Esophagus (tissue), 2 donors: ENCODE data around the gene FTCD. TPM values are rescaled to one million over a fixed set of nuclear protein-coding genes. Genes with fewer than 3 reads are reported as not detected.

ENCODE experiments used
- H3K27ac ChIP-seq, 2 donors: one replicate each; pipeline ENCODE4 v1.5.1; 2013; ENCODE audit warnings: low read depth in 2 of 2, mild to moderate bottlenecking in 2 of 2, inconsistent platforms in 1 of 2, low read length in 1 of 2, moderate library complexity in 1 of 2
- H3K27me3 ChIP-seq, 2 donors: one replicate each; pipeline ENCODE4 v1.6.1; 2013; ENCODE audit warnings: low read length in 2 of 2, control low read depth in 1 of 2, mild to moderate bottlenecking in 1 of 2; ENCODE audit not compliant: insufficient read depth in 2 of 2, control insufficient read depth in 1 of 2
- H3K36me3 ChIP-seq, 2 donors: one replicate each; pipeline ENCODE4 v1.6.1; 2013; ENCODE audit warnings: low read length in 1 of 2; ENCODE audit not compliant: control insufficient read depth in 2 of 2, insufficient read depth in 2 of 2
- H3K4me1 ChIP-seq, 2 donors: one replicate each; pipeline ENCODE4 v1.6.1; 2013; ENCODE audit warnings: low read length in 1 of 2; ENCODE audit not compliant: control insufficient read depth in 2 of 2, insufficient read depth in 2 of 2
- H3K4me3 ChIP-seq, 2 donors: one replicate each; pipeline ENCODE4 v1.5.1; 2013; ENCODE audit warnings: low read length in 2 of 2, mild to moderate bottlenecking in 2 of 2, low read depth in 1 of 2, moderate library complexity in 1 of 2
- H3K9me3 ChIP-seq, 2 donors: one replicate each; pipeline ENCODE4 v1.6.1; 2013; ENCODE audit warnings: mild to moderate bottlenecking in 2 of 2, low read depth in 1 of 2, low read length in 1 of 2, moderate library complexity in 1 of 2; ENCODE audit not compliant: control insufficient read depth in 2 of 2, insufficient read depth in 1 of 2
- WGBS, 2 donors: extraction: QIAGEN DNeasy Blood & Tissue Kit; methylation state at CpG; one replicate each; pipeline ENCODE4 v1.1.7; 2013; 5-methylcytosine and 5-hydroxymethylcytosine counted together
- polyA plus RNA-seq, 2 donors: library from polyadenylated mRNA; stranded (reverse); fragments of 200-250 nt; gene quantifications; one replicate each; pipeline ENCODE4 v1.2.3, GENCODE V29; 2013
- donor health status: healthy with polysubstance abuse.
- donor health status: Bipolar disorder and iron deficiency.

The FTCD gene
- polyA plus RNA-seq, 2 donors: 0.33 to 0.39 TPM

DNA sequence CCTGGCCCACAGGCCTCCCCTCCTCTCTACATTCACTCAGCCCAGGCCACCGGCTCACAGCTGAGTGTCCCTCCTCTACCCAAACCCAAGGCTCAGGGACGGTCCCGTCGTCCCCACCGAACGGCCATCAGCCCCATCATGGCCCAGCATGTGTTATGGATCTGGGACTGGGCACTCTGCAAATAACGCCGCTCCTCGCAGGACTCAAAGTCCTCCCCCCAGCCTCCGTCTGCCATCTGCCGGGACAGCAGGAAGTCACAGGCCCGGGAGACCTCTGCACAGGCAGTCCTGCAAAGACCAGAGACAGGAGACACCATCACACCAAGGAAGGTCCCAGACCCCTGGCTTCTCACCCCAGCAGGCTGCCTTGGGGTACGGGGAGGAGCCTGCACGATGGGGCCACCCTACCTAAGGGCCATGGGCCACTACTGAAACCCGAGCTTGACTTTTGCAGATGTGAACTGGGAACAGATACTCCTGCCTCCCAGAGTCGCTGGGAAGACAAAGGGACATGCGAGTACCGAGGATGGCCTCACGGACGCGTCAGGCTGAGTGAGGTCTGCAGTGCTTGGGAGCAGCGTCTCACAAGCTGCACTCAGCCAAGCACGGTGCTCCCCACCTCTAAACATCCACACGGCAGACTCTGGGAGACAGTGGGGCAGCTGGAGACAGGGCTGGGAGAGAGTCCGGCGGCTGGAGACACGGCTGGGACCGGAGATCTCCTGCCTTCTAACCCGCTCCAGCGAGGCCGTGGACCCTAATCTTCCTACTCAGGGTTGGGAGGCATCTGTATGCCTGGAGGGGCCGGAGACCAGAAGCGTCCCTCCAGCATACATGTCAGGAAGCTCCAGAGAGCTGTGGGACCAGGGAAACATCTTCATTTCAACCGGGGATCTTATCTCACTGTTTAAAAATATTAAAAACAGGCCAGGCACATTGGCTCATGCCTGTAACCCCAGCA is 39.3 kb upstream of the FTCD start:
- WGBS, 2 donors: 92 to 96% methylated on average over 34 of the region's 34 CpGs
- no peak overlapping the region for H3K4me3 ChIP-seq
- H3K4me1 ChIP-seq: peaks cover 0 to 4% of the 10 kb centered on the region in 2 donors
- H3K27ac ChIP-seq: no peak overlapping the region
- no peaks in the 10 kb centered on the region for H3K27me3 ChIP-seq
- H3K36me3 ChIP-seq: peaks cover 5 to 54% of the 10 kb centered on the region in 2 donors
- peaks cover 0 to 1% of the 10 kb centered on the region in 2 donors for H3K9me3 ChIP-seq

- peaks cover 5 to 57% of the 10 kb centered on the region in 2 donors for H3K36me3 ChIP-seq
- H3K4me3 ChIP-seq: no peak overlapping the region
- H3K27me3 ChIP-seq: no peaks in the 10 kb centered on the region
- H3K27ac ChIP-seq: no peak overlapping the region
- H3K9me3 ChIP-seq: no peaks in the 10 kb centered on the region
- WGBS, 2 donors: 95 to 98% methylated on average over 10 of the region's 10 CpGs
- H3K4me1 ChIP-seq: peaks cover 3 to 4% of the 10 kb centered on the region in 2 donors
These were observed 38.5 kb upstream of the FTCD start for GRCh38 chr21:46193829-46194373.

GRCh38 chr21:46191686-46192575 is 36.6 kb upstream of the FTCD start:
- no peaks in the 10 kb centered on the region for H3K27me3 ChIP-seq
- 93 to 95% methylated on average over 20 of the region's 20 CpGs for WGBS, 2 donors
- peaks cover 5 to 59% of the 10 kb centered on the region in 2 donors for H3K36me3 ChIP-seq
- no peaks in the 10 kb centered on the region for H3K9me3 ChIP-seq
- no peak overlapping the region for H3K4me3 ChIP-seq
- no peak overlapping the region for H3K27ac ChIP-seq
- H3K4me1 ChIP-seq: peaks cover 4 to 5% of the 10 kb centered on the region in 2 donors

DNA sequence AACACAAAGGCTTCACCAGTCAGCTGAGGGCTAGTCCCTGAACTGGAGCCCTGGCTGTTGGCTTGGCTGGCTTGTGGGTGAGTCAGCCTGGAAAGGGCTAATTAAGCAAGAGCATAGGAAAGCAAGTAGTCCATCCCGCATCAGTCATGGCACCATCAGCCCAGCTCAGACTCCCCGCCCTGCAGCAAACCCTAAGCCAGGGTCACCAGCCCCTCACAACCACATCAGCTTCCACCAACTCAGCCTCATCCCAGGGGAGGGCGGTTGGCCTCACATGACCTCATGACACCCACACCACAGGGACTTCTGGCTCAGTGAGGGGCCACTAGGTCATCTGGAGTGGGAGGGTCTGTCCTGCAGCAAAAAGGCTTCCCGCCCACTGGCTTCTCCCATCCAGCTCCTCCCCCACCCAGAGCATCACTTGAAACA is 35.9 kb upstream of the FTCD start:
- no peaks in the 10 kb centered on the region for H3K27me3 ChIP-seq
- no peak overlapping the region for H3K4me3 ChIP-seq
- H3K9me3 ChIP-seq: no peaks in the 10 kb centered on the region
- H3K4me1 ChIP-seq: peaks cover 4 to 5% of the 10 kb centered on the region in 2 donors
- H3K36me3 ChIP-seq: peaks cover 5 to 52% of the 10 kb centered on the region in 2 donors
- 77 to 85% methylated on average over 4 of the region's 4 CpGs for WGBS, 2 donors
- no peak overlapping the region for H3K27ac ChIP-seq

- Histone ChIP-seq H3K9me3 (no peaks in the 10 kb centered on the region), H3K4me3 (no peak overlapping the region), H3K36me3 (peaks cover 5 to 47% of the 10 kb centered on the region in 2 donors), H3K4me1 (peaks cover 4 to 5% of the 10 kb centered on the region in 2 donors), H3K27me3 (no peaks in the 10 kb centered on the region), H3K27ac (peak overlapping the region in 1 of 2 donors; percentile 15)
- 91 to 94% methylated on average over 15 of the region's 15 CpGs for WGBS, 2 donors
These were observed 35.2 kb upstream of the FTCD start for GRCh38 chr21:46190491-46191131.

DNA sequence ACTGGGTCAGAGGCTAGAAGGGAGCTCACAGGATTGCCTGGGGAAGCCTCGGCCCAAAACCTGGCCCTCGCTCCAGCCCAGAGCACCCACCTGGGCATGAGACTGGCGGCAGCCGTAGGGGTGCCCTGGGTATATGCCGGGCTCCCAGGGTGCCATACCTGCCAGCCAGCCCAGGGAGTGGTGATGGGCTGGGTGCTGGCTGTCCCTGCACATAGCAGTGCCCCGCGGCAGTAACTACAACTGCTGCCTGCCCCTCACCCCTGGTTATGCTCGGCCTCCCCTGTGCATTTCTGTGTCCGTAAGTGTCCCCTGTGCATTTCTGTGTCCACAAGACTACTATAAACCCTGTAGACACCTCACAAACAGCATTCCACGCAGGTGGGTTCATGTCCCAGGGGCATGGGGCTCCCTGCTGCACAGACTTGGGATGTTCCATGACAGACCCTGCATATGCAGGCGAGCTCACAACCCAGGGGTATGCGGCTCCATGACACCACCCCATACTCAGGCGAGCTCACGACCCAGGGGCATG is 34.6 kb upstream of the FTCD start:
- H3K27ac ChIP-seq: no peak overlapping the region
- H3K9me3 ChIP-seq: no peaks in the 10 kb centered on the region
- H3K27me3 ChIP-seq: no peaks in the 10 kb centered on the region
- 95 to 97% methylated on average over 14 of the region's 14 CpGs for WGBS, 2 donors
- H3K4me3 ChIP-seq: no peak overlapping the region
- peaks cover 5 to 41% of the 10 kb centered on the region in 2 donors for H3K36me3 ChIP-seq
- H3K4me1 ChIP-seq: peaks cover 4 to 5% of the 10 kb centered on the region in 2 donors

GRCh38 chr21:46189213-46189958 is 34.0 kb upstream of the FTCD start:
- H3K9me3 ChIP-seq: no peaks in the 10 kb centered on the region
- peaks cover 4 to 7% of the 10 kb centered on the region in 2 donors for H3K4me1 ChIP-seq
- H3K27ac ChIP-seq: peak overlapping the region in 1 of 2 donors; percentile 18
- WGBS, 2 donors: 73 to 82% methylated on average over 9 of the region's 9 CpGs
- no peak overlapping the region for H3K4me3 ChIP-seq
- H3K27me3 ChIP-seq: no peaks in the 10 kb centered on the region
- peaks cover 5 to 35% of the 10 kb centered on the region in 2 donors for H3K36me3 ChIP-seq
